ENCODE data around the gene SEC23A. TPM values are rescaled to one million over a fixed set of nuclear protein-coding genes. Genes with fewer than 3 reads are reported as not detected.

SEC23A gene
- total and polyA plus RNA-seq, 2 of the 13 experiments (the other 11 are each of a cell fraction or from before 2014, with no cell fraction given), result 403 to 887 TPM

GRCh38 chr14:39005044-39005880 lies 97.8 kb downstream of the SEC23A start (continued):
- no peak for TF ChIP-seq CSRNP1 (CRISPR knock-in tag; IDR thresholded peaks at IDR 0.05)
- no peak for TF ChIP-seq IKZF1 (IDR thresholded peaks at IDR 0.05)
- TF ChIP-seq ZNF619 (CRISPR knock-in tag; IDR thresholded peaks at IDR 0.05), result 0 out of 2 replicates have a peak, but pooled peaks have one; percentile 44
- TF ChIP-seq TFDP2 (CRISPR knock-in tag; IDR thresholded peaks at IDR 0.05), result no peak
- no peak for TF ChIP-seq NR0B2 (CRISPR knock-in tag; IDR thresholded peaks at IDR 0.05)
- no peak for TF ChIP-seq SUZ12 (IDR thresholded peaks at IDR 0.05; ENCODE audit: low read depth, low read length)
- TF ChIP-seq ZNF879 (CRISPR knock-in tag; IDR thresholded peaks at IDR 0.05), result no peak
- no peak for TF ChIP-seq NFYC (CRISPR knock-in tag; IDR thresholded peaks at IDR 0.05)
- no peak for TF ChIP-seq PLSCR1 (CRISPR knock-in tag; IDR thresholded peaks at IDR 0.05; ENCODE audit: borderline replicate concordance)
- TF ChIP-seq TOPORS (CRISPR knock-in tag; IDR thresholded peaks at IDR 0.05), result no peak
- TF ChIP-seq TFE3 (CRISPR knock-in tag; IDR thresholded peaks at IDR 0.05), result no peak
- TF ChIP-seq DPF2 (CRISPR knock-in tag; IDR thresholded peaks at IDR 0.05; ENCODE audit: borderline replicate concordance, low read depth), result no peak
- TF ChIP-seq RARA (CRISPR knock-in tag; IDR thresholded peaks at IDR 0.05), result no peak
- TF ChIP-seq ZNF547 (CRISPR knock-in tag; IDR thresholded peaks at IDR 0.05), result no peak
- no peak for TF ChIP-seq ZNF75D (CRISPR knock-in tag; IDR thresholded peaks at IDR 0.05; ENCODE audit: borderline replicate concordance)
- TF ChIP-seq ZNF550 (CRISPR knock-in tag; IDR thresholded peaks at IDR 0.05; ENCODE audit: borderline replicate concordance), result no peak
- TF ChIP-seq CBX5 (CRISPR knock-in tag; IDR thresholded peaks at IDR 0.05; ENCODE audit: borderline replicate concordance), result no peak
- TF ChIP-seq TBP (CRISPR knock-in tag; IDR thresholded peaks at IDR 0.05), result no peak
- TF ChIP-seq NCOA2 (CRISPR knock-in tag; IDR thresholded peaks at IDR 0.05), result no peak
- TF ChIP-seq CEBPG (CRISPR knock-in tag; IDR thresholded peaks at IDR 0.05), result peak; percentile 41; the same call in 1 of the 2 replicates
- TF ChIP-seq ZNF607 (CRISPR knock-in tag; IDR thresholded peaks at IDR 0.05; ENCODE audit: borderline replicate concordance), result no peak
- TF ChIP-seq ZFP62 (CRISPR knock-in tag; IDR thresholded peaks at IDR 0.05), result no peak
- TF ChIP-seq PCBP2 (optimal IDR thresholded peaks at IDR 0.05; ENCODE audit: low read depth, low read length, poor library complexity, severe bottlenecking), result no peak
- no peak for TF ChIP-seq TGIF2 (CRISPR knock-in tag; IDR thresholded peaks at IDR 0.05)
